HG02571 (cell line): ENCODE data around the gene EIF4G1.

ENCODE experiments used
- ATAC-seq: cut with Tn5 transposase; IDR thresholded peaks from one replicate; pipeline ENCODE4 v1.9.1; 2021; ENCODE audit warnings: mild to moderate bottlenecking, moderate library complexity; ENCODE audit not compliant: unreplicated experiment

The EIF4G1 gene

GRCh38 chr3:184381261-184382224, 67.1 kb downstream of the EIF4G1 start:
- ATAC-seq, result no peak

DNA sequence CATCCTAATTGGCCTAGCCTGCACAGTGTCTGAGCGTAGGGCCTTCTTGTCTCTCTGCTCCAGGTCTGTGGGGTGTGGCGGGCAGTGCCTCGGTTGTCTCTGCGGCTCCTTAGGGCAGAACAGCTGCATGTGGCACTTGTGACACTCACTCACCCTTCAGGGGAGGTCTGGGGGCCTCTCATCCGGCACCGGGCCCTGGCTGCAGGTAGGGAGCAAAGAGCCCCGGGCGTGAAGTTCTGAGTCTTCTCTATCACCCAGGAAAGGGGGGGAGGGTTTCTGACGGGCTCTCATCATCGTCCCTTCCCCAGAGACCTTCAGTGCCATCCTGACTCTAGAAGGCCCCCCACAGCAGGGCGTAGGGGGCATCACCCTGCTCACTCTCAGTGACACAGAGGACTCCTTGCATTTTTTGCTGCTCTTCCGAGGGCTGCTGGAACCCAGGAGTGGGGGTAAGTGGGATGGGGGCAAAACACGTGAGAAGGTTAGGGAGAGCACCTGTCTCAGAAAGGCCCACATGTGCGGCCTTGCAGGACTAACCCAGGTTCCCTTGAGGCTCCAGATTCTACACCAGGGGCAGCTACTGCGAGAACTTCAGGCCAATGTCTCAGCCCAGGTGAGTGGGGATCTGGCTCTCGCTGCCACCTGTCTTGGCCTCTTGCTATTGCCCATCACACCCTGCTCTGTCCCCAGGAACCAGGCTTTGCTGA, 68.1 kb downstream of the EIF4G1 start:
- ATAC-seq, result no peak

DNA sequence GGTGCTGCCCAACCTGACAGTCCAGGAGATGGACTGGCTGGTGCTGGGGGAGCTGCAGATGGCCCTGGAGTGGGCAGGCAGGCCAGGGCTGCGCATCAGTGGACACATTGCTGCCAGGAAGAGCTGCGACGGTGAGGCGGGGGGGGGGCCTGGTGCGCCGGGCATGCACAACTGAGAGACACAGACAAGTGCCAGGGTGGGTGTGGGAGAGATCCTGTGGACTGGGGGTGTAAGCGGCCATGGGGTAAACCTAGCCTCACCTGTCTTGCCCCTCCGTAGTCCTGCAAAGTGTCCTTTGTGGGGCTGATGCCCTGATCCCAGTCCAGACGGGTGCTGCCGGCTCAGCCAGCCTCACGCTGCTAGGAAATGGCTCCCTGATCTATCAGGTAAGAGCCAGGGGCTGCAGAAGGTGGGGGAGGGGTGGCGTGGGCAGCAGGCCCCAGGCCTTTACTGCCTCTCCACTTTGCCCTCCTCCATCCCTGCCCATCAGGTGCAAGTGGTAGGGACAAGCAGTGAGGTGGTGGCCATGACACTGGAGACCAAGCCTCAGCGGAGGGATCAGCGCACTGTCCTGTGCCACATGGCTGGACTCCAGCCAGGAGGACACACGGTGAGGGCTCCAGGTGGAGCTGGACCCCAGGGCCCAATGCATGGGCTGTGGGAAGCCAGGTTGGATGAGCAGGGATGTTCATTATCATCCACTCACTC, 68.8 kb downstream of the EIF4G1 start:
- no peak for ATAC-seq

DNA sequence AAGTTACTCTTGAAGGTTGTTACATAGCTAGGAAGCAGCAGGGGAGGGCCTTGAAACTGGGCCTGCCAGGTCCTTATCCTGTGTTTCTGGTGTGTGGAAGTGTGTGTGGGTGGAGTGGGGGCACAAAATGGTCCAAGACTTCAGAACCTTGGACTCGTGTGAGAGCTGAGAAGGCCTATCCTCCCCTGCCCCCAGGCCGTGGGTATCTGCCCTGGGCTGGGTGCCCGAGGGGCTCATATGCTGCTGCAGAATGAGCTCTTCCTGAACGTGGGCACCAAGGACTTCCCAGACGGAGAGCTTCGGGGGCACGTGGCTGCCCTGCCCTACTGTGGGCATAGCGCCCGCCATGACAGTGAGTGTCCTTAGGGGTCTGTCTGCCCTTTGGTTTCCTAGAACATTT, 69.9 kb downstream of the EIF4G1 start:
- ATAC-seq, result no peak
